CD4-positive, alpha-beta T cell treated with Interleukin-12 subunit alpha and Interleukin-12 subunit beta, for 1 hour (primary cell): Measurements from ENCODE around the gene LRMDA.

Source experiments
- DNase-seq: peaks from one replicate; pipeline ENCODE4 v3.0.0-alpha.2; 2020

LRMDA gene

DNA sequence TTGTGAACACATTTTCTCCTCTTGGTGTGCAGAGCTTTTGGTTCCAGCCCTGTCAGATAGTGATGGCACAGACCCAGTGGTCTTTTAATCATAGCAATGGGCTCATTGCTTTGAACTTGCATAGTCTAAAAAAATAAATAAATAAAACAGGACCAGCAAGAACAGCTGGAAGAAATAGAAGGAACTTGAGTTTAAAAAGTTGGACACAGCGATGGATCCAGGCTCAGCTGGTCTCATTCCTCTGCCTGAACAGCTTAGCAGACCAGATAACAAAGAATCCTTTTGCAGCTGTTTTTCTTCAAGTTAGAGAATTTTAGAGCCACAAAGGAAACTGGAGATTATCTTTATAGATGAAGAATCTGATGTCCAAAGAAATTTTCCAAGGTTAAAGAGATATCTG lies 1005.6 kb downstream of the LRMDA start:
- no peak for DNase-seq

DNA sequence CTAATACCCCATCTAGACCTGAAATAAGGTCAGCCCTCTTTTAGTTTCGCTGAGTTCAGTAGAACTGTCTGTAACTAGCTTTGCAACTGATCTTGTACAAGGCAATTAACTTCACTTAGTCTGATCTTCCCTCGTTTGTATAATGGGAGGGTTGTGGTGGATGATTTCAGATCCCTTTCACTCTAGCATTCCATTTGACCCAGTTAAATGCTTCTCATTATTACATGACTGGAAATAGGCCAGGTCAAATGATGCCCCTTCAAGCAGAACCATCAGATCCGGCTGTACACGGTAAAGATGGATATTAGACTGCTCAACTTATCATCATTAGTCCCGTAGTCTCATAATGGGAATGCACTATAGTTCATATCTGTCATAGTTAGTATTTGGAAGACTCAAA lies 1009.0 kb downstream of the LRMDA start:
- no peak for DNase-seq

DNA sequence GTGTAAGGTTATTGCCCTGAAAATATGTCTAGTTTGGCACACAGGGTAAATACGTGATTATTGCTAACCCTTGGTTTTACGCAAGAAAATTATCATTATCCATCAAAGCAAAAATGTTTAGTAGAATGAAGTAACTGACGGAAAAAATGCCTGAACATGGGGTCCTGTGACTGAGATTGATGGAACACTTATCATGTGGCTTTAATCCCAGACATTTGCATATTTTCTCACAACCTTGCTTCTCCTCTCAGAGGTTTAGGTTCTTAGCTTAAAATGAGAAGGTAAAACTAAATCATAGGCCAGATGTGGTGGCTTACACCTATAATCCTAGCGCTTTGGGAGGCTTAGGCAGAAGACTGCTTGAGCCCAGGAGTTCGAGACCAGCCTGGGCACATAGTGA lies 1010.7 kb downstream of the LRMDA start:
- no peak for DNase-seq

DNA sequence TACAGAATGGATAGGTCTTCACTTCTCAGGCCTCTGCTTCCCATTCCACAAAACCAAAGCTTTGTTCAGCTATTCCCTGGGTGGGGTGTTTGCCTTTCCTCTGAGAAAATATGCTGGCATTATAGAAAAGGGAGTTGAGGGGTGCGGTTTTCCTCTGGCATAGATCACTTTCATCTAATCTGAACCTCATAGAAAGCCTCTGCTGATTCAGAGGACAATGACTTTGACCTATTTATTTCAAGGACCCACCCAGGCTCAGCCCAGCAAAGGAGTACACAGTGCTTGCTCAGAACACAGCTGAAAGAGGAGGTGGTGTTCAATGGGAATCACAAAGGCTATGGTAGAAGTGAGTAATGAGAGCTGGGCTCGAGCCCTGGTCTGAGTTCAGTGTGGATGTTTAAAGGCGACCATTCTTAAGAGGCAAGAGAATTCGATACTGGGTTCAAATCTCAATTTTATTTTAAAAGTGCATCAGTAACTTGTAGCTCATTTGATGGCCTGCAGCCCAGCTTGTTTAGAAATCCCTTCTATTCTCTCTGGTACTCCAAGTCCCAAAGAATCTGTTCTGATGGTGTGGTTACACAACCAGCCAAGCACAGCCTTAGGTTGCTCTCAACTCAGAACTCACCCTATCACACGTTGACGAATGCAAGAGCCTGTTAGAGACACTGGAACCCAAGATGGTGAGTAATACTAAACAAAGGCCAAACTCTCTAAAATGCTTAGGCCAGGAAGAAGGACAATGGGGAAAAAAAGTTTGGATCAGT lies 1012.8 kb downstream of the LRMDA start:
- no peak for DNase-seq

DNA sequence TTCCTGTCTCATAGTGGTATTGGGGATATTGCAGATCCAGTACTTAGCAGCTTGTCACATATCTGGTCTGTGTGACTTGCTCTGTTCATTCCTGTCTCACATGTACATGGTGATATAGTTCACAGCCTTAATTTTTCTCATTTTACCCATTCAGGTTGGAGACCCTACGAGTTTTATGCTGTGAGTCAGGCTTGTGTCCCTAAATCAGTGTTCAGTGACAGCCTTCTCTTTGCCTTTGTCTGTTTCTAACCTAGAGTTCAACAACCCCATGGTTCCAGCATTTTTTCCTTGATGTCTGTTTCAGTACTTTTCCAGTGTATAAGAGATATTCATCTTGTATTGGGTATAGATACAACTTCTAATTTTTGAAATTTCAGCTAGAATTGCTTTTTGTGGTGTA lies 1016.2 kb downstream of the LRMDA start:
- no peak for DNase-seq

DNA sequence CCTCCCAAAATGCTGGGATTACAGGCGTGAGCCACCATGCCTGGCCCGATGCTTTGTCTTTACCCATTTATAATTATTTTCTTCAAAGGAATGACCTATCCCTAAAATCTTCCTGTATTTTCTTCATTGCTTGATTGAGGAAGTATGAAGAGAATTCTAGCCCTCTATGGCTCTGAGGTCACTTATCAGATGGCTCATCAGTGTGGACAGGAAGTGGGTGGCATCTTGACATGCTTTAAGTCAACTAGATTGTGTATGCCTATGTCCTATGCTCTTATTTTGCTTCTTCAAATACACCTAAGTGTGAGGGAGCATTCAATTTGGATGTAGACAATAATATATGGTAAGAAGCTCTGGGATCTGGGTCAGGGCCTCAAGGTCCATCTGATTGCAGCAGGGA lies 1020.5 kb downstream of the LRMDA start:
- no peak for DNase-seq

DNA sequence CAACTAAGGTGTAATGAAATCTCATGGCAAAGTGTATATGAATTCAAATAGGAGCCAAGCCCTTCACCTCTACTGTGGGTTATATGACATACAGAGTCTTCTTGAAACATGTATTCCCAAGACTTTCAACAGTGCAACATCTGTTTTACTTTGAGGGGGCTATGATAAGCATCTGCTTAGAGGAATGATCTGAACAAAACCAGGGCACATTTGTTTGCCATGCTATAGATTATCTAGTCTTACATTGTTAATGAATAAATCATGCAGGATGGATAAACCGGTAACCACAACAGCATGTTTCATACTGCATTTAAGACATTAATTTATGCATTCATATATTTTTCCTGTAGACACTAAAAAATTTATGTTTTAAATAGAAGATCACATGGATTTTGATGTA lies 1021.9 kb downstream of the LRMDA start:
- no peak for DNase-seq

DNA sequence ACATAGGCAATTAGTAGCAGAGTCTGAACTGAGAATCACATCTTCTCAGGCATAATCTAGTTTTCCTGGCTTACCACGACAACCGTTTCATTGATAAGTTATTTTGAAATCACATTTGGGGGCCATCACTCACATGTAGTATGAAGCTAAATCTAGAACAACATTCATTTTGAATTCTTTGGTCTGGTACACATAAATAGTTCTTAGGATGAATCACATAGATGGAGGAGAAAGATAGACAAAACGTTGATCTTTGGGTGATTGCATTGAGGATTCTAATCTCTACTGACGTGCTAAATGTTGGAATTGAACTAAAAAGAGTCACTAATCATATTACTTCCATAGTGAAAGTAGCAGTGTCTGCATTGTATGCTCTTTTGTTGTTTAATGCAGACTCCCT lies 1022.6 kb downstream of the LRMDA start:
- no peak for DNase-seq

DNA sequence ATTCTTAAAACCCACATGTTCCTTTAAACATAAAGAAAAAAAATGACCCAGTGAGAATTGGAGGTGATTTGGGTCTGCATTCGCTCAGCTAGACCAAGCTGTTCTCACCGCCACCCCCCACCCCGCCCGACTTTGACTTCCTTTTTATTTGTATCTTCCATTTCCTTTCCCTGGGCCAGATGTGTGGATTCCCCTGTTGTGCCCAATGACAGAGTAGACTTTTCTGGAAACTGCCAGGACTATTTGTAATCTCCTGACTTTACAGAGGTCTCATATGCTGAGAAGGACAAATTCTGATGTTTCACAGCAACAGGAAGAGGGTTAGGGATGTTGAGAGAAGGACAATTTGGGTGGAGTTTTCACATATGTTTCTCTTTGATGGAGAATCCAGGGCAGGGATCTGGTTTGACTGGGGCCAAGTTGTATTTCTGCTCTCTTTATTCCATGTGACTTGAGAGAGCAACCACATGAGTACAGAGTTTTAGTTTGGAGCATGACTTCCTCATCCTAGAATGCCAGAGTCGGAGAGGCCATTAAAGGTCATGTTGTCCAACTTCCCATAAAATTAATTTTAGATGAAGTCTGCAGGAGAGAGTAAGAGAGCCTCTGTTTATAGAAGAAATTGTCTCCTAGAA lies 1023.2 kb downstream of the LRMDA start:
- no peak for DNase-seq

DNA sequence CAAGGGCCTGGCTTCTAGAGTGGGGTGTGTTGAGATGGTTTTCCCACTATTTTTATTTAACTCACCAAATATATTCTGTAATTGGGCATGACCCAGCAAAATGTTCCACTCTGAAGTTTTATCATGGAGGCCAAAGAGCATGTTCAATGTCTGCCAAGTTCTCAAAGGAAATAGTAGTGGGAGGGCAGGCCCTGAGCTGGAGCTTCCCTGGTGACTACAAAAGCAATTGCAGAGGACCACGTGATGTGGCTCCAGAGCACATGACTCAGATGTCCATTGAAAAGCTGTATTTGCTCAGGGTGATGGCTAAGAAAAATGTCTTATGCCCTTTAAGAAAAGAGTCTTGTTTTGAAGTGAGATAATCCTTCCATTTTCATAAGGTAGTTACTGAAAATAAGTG lies 1024.8 kb downstream of the LRMDA start:
- no peak for DNase-seq

DNA sequence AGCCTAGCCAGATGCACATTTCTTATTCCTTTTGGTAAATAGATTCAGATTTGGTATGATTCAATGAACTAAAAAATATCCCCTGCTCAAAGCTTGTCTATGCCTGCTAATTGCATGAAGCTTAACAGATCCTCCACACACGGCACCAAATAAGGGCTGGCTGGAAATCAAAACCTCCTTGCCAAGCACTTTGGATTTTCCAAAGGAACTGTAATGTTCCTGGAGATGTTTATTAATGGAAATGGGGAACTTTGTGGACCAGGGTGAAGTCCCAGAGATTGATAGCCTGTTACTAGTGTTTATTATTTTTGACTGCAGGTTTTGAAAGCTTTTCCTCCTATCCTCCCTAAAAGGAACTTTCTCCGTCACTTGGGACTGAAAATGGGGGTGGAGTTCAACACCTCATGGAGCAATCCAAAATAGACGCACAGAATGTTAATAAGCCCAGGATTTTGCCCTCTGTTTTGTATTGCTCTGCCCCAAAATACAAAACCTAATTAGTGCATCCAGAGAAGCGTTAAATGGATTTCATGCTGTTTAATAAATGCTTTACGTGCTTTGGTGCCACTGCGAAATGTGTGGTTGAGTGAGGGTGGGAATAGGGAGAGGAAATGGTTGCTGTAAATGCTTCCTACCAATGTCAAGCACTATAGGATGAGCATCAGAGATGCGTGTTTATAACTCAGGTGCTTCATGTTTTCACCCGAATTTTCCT lies 1027.7 kb downstream of the LRMDA start:
- DNase-seq, result no peak

DNA sequence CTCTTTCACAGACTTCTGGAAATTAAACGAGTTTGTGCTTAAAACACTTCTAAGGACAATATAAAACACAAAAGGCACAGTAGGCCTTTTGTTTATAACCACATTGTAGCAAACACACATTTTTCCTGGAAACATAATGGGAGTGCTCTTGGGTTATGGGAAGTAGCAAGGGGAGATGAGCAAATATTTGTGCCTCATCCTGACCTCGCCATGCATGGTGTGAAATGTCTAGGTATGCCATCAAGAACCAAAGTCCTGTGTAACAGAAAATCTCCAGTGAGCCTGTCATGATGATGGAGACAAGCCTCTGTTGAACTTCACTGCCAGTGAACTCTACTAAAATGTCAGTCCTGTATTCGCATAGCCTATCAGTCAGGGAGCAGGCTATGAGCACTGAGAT lies 1029.6 kb downstream of the LRMDA start:
- no peak for DNase-seq

DNA sequence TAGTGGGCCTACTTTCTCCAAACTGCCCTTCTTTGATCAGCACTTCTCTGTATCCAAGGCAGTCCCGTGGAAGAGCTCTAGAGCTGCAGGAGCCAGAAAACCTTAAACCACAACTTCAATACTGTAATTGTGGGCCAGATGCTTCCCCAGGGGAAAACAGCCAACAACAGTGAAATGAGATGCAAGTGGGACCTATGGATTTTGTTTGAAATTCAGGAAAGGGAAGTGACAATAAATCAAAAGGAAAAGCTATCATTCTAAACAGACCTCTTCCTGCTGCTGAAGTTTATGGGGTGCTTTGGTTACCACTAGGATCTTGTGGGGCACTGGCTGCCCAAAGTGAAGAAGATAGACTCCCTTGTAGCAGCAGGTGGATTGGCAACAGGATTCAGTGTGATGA lies 1031.7 kb downstream of the LRMDA start:
- no peak for DNase-seq

DNA sequence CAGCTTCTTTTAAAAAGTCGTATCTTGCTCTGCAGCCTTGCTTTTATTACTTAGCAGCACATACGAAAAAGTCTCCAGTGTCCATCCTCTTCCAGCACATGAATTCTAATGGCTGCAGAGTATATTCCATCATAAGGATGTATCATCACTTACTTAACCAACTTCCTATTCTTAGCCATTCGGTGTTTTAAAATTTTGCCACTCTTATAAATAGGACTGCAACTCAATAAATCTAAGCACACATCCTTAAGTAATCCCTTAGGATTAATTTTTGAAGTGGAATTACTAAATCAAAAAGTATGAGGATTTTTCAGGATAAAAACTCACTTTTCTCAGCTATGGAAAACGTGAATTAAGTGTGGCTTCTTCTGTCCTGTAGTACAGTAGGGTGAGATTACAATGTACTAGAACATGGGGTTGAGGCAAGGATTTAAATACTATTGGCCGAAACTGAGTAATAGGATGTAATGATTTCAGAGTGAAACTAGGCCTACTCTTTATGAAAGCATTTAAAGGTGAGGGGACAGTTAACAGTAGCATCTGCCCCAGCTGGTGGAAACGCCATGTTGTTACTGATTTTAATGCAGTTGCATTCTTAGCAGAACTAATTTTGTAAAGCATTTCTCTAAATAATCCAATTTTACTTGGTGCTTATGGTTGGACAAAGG lies 1035.5 kb downstream of the LRMDA start:
- DNase-seq, result no peak

DNA sequence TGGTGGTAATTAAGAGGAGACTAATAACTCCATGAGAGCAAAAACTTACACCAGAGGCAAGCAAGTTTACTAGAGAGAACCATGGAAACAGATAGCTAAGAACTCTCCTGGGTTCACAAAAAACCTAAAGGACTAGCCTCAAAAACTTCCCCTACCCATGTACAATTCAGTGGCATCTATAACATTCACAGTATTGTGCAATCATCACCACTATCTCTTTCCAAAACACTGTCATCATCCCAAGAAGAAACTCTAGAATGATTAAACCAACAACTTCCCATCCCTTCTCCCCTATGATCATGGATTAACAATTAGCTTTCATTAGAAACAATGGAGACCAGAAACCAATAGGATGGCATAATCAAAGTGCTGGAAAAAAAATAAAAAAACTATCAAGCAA lies 1038.3 kb downstream of the LRMDA start:
- DNase-seq, result no peak

DNA sequence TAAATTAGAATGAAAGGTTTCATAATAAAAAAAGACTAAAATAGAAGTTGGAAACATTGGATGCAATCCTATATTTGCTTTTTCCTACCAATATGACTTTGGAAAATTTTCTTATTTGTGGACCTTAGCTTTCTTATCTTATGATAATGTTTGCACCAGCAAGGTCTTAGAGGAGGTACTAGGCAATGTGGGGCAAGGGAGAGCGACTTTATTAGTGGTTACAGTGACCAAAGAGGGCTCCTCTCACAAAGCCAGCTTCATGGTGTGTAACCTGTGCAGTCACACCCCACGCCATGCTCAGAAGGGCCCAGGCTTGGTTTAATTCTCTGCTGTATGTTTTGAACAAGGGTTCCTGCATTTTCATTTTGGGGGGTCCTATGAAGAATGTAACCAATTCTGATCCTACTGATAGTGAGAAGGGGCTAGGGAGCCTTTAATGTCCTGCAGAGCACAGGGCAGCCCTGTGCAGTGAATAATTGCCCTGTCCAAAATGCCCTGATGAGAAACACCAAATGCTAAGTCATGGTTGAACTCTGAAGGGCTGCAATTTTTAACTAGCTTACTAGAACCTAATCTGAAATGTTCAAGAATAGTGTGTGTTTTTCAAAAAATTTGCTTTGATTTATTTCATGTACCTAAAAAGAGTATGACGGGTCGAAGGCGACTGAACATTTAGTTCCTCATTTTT lies 1047.8 kb downstream of the LRMDA start:
- no peak for DNase-seq

DNA sequence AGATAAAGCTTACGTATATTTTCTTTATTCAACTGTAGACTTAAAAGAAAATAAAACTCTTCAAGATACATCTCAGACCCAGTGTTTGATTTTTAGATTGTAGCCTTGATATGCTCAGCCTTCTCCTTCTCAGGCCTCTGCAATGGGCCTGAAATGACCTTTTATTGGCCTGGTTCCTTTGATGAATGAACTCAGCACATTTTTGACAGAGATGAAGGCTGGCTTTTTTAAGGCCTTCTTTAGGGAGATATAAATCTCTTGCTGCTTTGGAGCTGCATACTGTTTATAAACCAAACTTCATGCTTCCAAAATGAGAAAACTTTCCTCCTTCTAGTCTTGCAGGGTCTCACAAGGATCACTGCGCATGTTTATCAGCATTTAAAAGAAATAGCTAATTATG lies 1049.8 kb downstream of the LRMDA start:
- no peak for DNase-seq

DNA sequence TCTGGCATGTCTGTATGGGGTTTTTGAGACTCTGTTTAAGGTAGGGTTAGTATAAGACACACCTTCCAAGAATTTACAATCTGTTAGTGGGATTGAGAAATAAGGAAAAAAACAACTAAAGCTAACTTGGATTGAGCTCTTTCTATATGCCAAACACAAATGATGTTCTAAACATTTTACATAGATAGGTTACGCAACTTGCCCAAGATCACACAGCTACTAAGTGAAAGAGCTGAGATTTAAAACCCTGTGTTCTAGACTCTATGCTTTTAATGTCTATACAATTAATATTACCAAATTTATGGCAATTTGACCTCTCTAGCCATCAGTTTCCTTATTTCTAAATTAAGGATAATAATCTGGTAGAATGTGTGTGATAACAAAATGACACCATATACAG lies 1056.2 kb downstream of the LRMDA start:
- no peak for DNase-seq

DNA sequence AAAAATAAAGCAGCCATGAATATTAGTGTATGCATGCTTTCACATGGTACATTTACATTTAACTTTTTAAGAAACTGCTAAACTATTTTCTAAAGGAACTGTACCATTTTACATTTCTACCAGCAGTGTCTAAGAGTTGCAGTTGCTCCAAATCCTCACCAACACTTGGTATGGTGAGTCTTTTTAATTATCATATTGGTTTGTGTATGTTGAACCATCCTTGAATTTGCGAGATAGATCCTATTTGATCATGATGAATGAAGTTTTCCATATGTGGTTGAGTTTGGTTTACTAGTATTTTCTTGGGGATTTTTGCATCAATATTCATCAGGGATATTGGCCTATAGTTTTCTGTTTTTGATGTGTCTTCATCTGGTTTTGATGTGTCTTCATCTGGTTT lies 1057.2 kb downstream of the LRMDA start:
- no peak for DNase-seq

DNA sequence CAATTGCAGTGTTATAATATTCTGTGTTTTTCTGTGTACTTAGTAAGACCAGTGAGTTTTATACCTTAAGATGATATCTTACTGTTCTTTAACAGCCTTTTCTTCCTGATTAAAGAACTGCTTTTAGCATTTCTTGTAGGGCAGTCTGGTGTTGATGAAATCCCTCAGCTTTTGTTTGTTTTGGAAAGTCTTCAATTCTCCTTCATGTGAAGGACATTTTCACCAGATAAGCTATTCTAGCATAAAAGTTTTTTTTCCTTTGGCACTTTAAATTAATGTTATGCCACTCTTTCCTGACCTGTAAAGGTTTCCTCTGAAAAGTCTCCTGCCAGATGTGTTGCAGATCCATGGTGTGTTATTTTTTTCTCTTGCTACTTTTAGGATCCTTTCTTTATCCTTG lies 1059.8 kb downstream of the LRMDA start:
- no peak for DNase-seq

DNA sequence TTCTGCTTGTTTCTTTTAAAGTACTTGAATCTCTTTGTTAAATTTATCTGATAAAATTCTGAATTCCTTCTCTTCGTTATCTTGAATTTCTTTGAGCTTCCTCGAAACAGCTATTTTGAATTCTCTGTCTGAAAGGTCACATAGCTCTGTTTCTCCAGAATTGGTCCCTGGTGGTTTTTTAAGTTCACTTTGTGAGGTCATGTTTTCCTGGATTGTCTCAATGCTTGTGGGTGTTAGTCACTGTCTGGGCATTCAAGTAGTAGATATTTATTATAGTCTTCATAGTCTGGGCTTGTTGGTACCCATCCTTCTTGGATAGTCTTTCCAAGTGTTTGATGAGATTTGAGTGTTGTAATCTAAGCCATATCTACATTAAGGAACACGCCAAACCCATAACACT lies 1060.6 kb downstream of the LRMDA start:
- DNase-seq, result no peak

DNA sequence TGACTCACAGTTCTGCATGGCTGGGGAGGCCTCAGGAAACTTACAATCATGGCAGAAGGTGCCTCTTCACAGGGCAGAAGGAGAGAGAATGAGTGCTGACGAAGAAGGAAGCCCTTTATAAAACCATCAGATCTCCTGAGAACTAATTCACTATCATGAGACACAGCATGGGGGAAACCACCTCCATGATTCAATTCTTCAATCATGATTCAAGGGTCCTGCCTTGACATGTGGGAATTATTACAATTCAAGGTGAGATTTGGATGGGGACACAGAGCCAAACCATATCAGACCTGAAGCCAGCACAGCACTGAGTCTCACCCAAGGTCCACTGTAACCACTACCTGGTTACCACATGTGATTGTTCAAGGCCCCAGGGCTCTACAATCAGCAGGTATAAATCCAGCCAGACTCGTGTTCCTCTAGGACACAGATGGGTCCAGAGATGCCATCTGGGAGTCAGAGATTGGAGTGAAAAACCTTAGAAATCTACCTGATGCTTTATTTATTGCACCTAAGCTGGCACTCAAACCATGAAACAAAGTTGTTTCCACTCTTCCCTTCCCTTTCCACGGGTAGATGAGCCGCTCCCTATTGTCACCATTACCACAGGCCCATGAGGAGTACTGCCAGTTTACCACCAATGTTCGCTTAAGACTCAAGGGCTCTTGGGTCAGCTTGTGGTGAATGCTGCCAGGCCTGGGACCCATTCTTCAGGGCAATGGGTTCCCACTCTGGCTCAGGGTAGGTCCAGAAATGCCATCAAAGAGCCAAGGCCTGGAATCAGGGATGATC lies 1061.5 kb downstream of the LRMDA start:
- DNase-seq, result no peak
